A549 (cell line): Measurements from ENCODE around the gene YAE1. TPM values are rescaled to one million over a fixed set of nuclear protein-coding genes. Genes with fewer than 3 reads are reported as not detected.

Source experiments
- ATAC-seq, 2 experiments: fragments of 200-7000 bp in 1 of 2; fragments of >200 bp in 1 of 2; cut with Nextera tagmentation in 1 of 2; cut with Tn5 transposase in 1 of 2; 3 replicates each; pipeline versions ENCODE4 v1.8.0 to v1.9.1; 2018 to 2020; ENCODE audit warnings: mild to moderate bottlenecking in 1 of 2, moderate library complexity in 1 of 2
- CTCF ChIA-PET: fragments of 300-600 bp; sonication (Branson Sonifier 250); formaldehyde crosslinking; extraction: SDS; loops from one replicate; lab custom pipeline; 2021; ENCODE audit warnings: antibody characterized with exemption, inconsistent platforms; lab: Yijun Ruan, JAX
- POLR2A ChIA-PET: fragments of 350-600 bp; formaldehyde crosslinking; extraction: SDS; loops from one replicate; lab custom pipeline; 2021; ENCODE audit warnings: antibody characterized with exemption, inconsistent platforms; lab: Yijun Ruan, JAX
- DNase-seq, 2 experiments: peaks; one replicate each; pipeline versions ENCODE4 v3.0.0 to v3.0.0-alpha.2; 2011 to 2016; ENCODE audit warnings: low read depth in 1 of 2, low spot score in 1 of 2
- FAIRE-seq: peaks from 2 replicates; lab custom pipeline; 2011; peaks lifted over from hg19 to GRCh38; lab: Jason Lieb, UNC
- H3K27ac ChIP-seq, 2 experiments: fragments of >200 bp; sonication (Bioruptor Twin); formaldehyde crosslinking; 3 replicates each; pipeline ENCODE4 v1.5.1; 2016 to 2017
- H3K4me1 ChIP-seq: fragments of >200 bp; sonication (Bioruptor Twin); formaldehyde crosslinking; 3 replicates; pipeline ENCODE4 v1.6.1; 2016
- H3K4me2 ChIP-seq: fragments of >200 bp; sonication (Bioruptor Twin); formaldehyde crosslinking; 3 replicates; pipeline ENCODE4 v1.6.1; 2016
- H3K4me3 ChIP-seq: fragments of >200 bp; sonication (Bioruptor Twin); formaldehyde crosslinking; 3 replicates; pipeline ENCODE4 v1.5.1; 2016
- H3K9me3 ChIP-seq: fragments of >200 bp; sonication (Bioruptor Twin); formaldehyde crosslinking; 3 replicates; pipeline ENCODE4 v1.6.1; 2016
- CBX2 ChIP-seq: fragments of 200-600 bp; sonication (generic); IDR thresholded peaks from 2 replicates; pipeline ENCODE4 v1.6.1; 2016; ENCODE audit warnings: low read depth, mild to moderate bottlenecking, borderline replicate concordance
- CEBPB ChIP-seq, 2 experiments: fragments of >200 bp in 1 of 2; sonication (Bioruptor Twin) in 1 of 2; formaldehyde crosslinking in 1 of 2; IDR thresholded peaks; 2 replicates each; pipeline ENCODE4 v1.6.1; 2012 to 2016
- CHD4 ChIP-seq: fragments of 200-600 bp; sonication (generic); IDR thresholded peaks from 2 replicates; pipeline ENCODE4 v1.6.1; 2016; ENCODE audit warnings: antibody characterized with exemption, mild to moderate bottlenecking, borderline replicate concordance
- EP300 ChIP-seq, 2 experiments: fragments of >200 bp; sonication (Bioruptor Twin); formaldehyde crosslinking; IDR thresholded peaks; 2 replicates in 1 of 2; 3 replicates in 1 of 2; pipeline ENCODE4 v1.6.1; 2016 to 2017
- FOSL2 ChIP-seq, 2 experiments: fragments of 450-650 bp in 1 of 2; fragments of >200 bp in 1 of 2; sonication (Bioruptor Twin) in 1 of 2; formaldehyde crosslinking; IDR thresholded peaks; 2 replicates each; pipeline versions ENCODE4 v1.5.0 to v1.6.1; 2016 to 2020; ENCODE audit warnings: mild to moderate bottlenecking in 1 of 2, moderate library complexity in 1 of 2
- GATA3 ChIP-seq: IDR thresholded peaks from 2 replicates; pipeline ENCODE4 v1.6.1; 2012; ENCODE audit warnings: borderline replicate concordance
- HOXB13 ChIP-seq: fragments of 250-450 bp; sonication (Bioruptor Pico); IDR thresholded peaks from 2 replicates; pipeline ENCODE4 v1.5.0; 2020; ENCODE audit warnings: low read depth, mild to moderate bottlenecking, moderate library complexity
- JUN ChIP-seq, 2 experiments: fragments of >200 bp; sonication (Bioruptor Twin); formaldehyde crosslinking; IDR thresholded peaks; 2 replicates in 1 of 2; 3 replicates in 1 of 2; pipeline ENCODE4 v1.6.1; 2016 to 2017
- JUNB ChIP-seq: fragments of >200 bp; sonication (Bioruptor Twin); formaldehyde crosslinking; IDR thresholded peaks from 2 replicates; pipeline ENCODE4 v1.6.1; 2016
- MAFK ChIP-seq: fragments of 450-650 bp; IDR thresholded peaks from 2 replicates; pipeline ENCODE4 v1.6.1; 2014; ENCODE audit not compliant: partially characterized antibody
- MAZ ChIP-seq: fragments of 150-350 bp; IDR thresholded peaks from 2 replicates; pipeline ENCODE4 v1.6.1; 2014; ENCODE audit warnings: antibody characterized with exemption, low read depth, low read length, borderline replicate concordance
- NFE2L2 ChIP-seq: fragments of 150-350 bp; conservative IDR thresholded peaks from 2 replicates; pipeline ENCODE4 v1.6.1; 2014; ENCODE audit warnings: low read length
- NR3C1 ChIP-seq: fragments of >200 bp; sonication (Bioruptor Twin); formaldehyde crosslinking; IDR thresholded peaks from 3 replicates; pipeline ENCODE4 v1.6.1; 2017
- PHF8 ChIP-seq: fragments of 200-600 bp; sonication (generic); IDR thresholded peaks from 2 replicates; pipeline ENCODE4 v1.6.1; 2016; ENCODE audit warnings: low read depth, mild to moderate bottlenecking, antibody characterized with exemption, moderate library complexity, borderline replicate concordance
- POLR2AphosphoS2 ChIP-seq: conservative IDR thresholded peaks from 2 replicates; pipeline ENCODE4 v1.6.1; 2012; ENCODE audit warnings: low read length, improper control_type of control experiment, inconsistent platforms
- ZFP36 ChIP-seq: fragments of 450-650 bp; IDR thresholded peaks from 2 replicates; pipeline ENCODE4 v1.6.1; 2014; ENCODE audit warnings: borderline replicate concordance; ENCODE audit not compliant: partially characterized antibody
- WGBS: methylation state at CpG from one replicate; pipeline ENCODE4 v1.1.6; 2017; ENCODE audit errors: missing lambda C conversion rate; 5-methylcytosine and 5-hydroxymethylcytosine counted together
- polyA plus RNA-seq, 4 experiments: library from polyadenylated mRNA; depleted of rRNA in 3 of 4; stranded (reverse); fragments of >200 nt; fragmentation: RNase III in 1 of 4; extraction: RNeasy Plus Mini Kit Qiagen cat#74134 plus additional on column Dnase treatment in 1 of 4; gene quantifications; 2 replicates in 3 of 4; 3 replicates in 1 of 4; pipeline ENCODE4 v1.2.3, GENCODE V29; 2011 to 2017
- TF ChIP-seq, protein P1 (sequence below): IDR thresholded peaks from 2 replicates; pipeline ENCODE4 v1.6.1; 2012; ENCODE audit warnings: low read depth, borderline replicate concordance
- TF ChIP-seq, protein P2 (sequence below): IDR thresholded peaks from 2 replicates; pipeline ENCODE4 v1.6.1; 2012
- TF ChIP-seq, protein P3 (sequence below): fragments of 150-350 bp; IDR thresholded peaks from 2 replicates; pipeline ENCODE4 v1.6.1; 2014; ENCODE audit warnings: low read depth, mild to moderate bottlenecking, low read length

YAE1 gene
- polyA plus RNA-seq, 2 of the 4 experiments (the other 2 are of a cell fraction), result 59.1 to 61.2 TPM

DNA sequence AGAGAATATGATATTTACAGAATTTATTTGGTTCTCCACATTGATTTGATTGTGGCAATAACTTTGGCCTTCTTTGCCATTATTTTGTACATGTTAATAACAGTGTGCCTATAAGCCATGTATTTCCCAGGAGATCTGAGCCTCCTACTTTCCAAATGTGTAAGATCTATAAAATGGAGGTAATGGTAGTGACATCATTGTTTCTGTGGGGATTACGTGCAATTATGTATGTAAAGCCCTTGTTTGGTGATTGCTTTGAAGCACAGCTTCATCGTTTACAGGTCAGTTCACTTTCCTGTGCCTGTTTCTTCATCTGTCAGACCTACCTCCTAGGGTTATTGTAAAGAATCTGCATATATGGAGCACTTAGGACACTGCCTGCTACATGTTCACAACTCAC is 17.3 kb downstream of the YAE1 start:
- no peaks in the 10 kb centered on the region for H3K9me3 ChIP-seq
- FAIRE-seq (no peak), ATAC-seq (no peak), DNase-seq (no peak)
- H3K4me2 ChIP-seq, result no peak overlapping the region
- no peak overlapping the region for H3K4me3 ChIP-seq
- WGBS, result 47% methylated on average over 2 of the region's 2 CpGs
- peaks cover 4% of the 10 kb centered on the region; the same call in 2 of the 3 replicates for H3K4me1 ChIP-seq
- ChIA-PET POLR2A (no interaction called here), CTCF (interaction anchor here (11.1 kb wide), 1 partner anchor 165 kb away, joined by 371 read pairs; no protein-coding TSS in a partner anchor)
- H3K27ac ChIP-seq, result no peak overlapping the region
- TF ChIP-seq EP300 (IDR thresholded peaks at IDR 0.05), result no peak
- TF ChIP-seq CEBPB (IDR thresholded peaks at IDR 0.05), result no peak
- no peak for TF ChIP-seq ZFP36
- TF ChIP-seq NR3C1, result no peak
- TF ChIP-seq JUN (IDR thresholded peaks at IDR 0.05), result no peak
- TF ChIP-seq, all 56 proteins: peak for 0

DNA sequence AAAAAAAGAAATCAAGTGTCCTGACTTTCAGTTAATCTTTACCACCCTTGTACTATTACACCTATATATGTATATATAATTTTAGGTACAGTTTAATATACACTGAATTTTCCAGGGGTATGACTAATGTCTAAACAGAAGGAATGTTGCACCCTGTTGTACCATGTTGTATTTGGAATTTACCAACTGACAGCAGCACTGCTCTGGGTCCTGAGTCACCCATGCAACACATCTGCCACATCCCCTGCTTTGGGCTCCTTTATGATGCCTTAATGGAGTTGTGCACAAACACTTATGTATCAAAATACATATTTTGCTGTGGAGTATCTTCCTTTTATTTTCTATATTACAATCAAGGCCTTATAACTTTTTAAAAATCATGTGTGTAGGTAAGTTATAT is 21.2 kb downstream of the YAE1 start:
- no peaks in the 10 kb centered on the region for H3K9me3 ChIP-seq
- no peak for DNase-seq
- no peak overlapping the region for H3K4me3 ChIP-seq
- no peak for ATAC-seq
- no peak for TF ChIP-seq GATA3
- TF ChIP-seq NFE2L2, result no peak
- no peak for TF ChIP-seq HOXB13 (CRISPR knock-in tag)
- TF ChIP-seq, protein P1, sequence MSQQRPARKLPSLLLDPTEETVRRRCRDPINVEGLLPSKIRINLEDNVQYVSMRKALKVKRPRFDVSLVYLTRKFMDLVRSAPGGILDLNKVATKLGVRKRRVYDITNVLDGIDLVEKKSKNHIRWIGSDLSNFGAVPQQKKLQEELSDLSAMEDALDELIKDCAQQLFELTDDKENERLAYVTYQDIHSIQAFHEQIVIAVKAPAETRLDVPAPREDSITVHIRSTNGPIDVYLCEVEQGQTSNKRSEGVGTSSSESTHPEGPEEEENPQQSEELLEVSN, result no peak
- TF ChIP-seq JUNB, result no peak
- TF ChIP-seq, protein P2, sequence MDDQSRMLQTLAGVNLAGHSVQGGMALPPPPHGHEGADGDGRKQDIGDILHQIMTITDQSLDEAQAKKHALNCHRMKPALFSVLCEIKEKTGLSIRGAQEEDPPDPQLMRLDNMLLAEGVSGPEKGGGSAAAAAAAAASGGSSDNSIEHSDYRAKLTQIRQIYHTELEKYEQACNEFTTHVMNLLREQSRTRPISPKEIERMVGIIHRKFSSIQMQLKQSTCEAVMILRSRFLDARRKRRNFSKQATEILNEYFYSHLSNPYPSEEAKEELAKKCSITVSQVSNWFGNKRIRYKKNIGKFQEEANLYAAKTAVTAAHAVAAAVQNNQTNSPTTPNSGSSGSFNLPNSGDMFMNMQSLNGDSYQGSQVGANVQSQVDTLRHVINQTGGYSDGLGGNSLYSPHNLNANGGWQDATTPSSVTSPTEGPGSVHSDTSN, result no peak
- no peak for TF ChIP-seq MAZ
- TF ChIP-seq JUN (IDR thresholded peaks at IDR 0.05), result no peak
- TF ChIP-seq, protein P3, sequence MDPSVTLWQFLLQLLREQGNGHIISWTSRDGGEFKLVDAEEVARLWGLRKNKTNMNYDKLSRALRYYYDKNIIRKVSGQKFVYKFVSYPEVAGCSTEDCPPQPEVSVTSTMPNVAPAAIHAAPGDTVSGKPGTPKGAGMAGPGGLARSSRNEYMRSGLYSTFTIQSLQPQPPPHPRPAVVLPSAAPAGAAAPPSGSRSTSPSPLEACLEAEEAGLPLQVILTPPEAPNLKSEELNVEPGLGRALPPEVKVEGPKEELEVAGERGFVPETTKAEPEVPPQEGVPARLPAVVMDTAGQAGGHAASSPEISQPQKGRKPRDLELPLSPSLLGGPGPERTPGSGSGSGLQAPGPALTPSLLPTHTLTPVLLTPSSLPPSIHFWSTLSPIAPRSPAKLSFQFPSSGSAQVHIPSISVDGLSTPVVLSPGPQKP, result no peak
- TF ChIP-seq CBX2, result no peak
- TF ChIP-seq CHD4, result no peak
- TF ChIP-seq MAFK, result no peak
- TF ChIP-seq PHF8, result no peak
- no peak for TF ChIP-seq CEBPB (IDR thresholded peaks at IDR 0.05)
- H3K27ac ChIP-seq, result no peak overlapping the region
- no peak for FAIRE-seq
- peaks cover 16% of the 10 kb centered on the region for H3K4me1 ChIP-seq
- POLR2A ChIA-PET, result no interaction called here
- H3K4me2 ChIP-seq, result no peak overlapping the region
- CTCF ChIA-PET, result no interaction called here

DNA sequence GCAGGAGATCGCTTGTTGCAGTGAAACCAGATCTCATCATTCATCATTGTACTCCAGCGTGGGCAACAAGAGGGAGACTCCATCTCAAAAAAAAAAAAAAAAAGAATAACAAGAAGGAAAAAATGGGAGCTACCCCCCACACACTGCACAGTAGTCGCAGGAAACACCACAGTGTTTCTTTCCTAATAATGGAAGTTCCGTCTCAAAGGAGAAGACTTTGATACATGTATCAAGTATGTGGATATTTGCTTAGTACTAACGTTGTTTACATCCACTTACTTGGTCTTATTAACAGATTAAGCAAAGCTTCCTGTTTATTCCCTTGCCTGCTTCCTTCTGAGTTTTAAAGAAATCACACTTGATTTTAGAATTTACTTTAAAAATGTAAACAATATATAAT is 22.2 kb downstream of the YAE1 start:
- 44% methylated on average over 5 of the region's 5 CpGs for WGBS
- Histone ChIP-seq H3K4me3 (no peak overlapping the region), H3K9me3 (no peaks in the 10 kb centered on the region), H3K27ac (0 out of 6 replicates have a peak overlapping the region, but pooled peaks of 1 of the 2 experiments have one; percentile 20), H3K4me2 (no peak overlapping the region), H3K4me1 (peaks cover 16% of the 10 kb centered on the region)
- CTCF ChIA-PET, result interaction anchor here (0.7 to 3.0 kb wide), 6 partner anchors 8 to 209 kb away, joined by 3 to 20 read pairs (median 6); no protein-coding TSS in a partner anchor
- DNase-seq, result no peak
- TF ChIP-seq POLR2AphosphoS2, result no peak
- TF ChIP-seq FOSL2 (IDR thresholded peaks at IDR 0.05), result no peak
- peak; percentile 10; the same call in 1 of the 2 replicates for TF ChIP-seq FOSL2 (CRISPR knock-in tag; IDR thresholded peaks at IDR 0.05)
- POLR2A ChIA-PET, result no interaction called here
- peak in 1 of 2 experiments; percentile 43; a peak in 1 of 6 replicates for ATAC-seq
- no peak for FAIRE-seq
